Cardiac muscle cell (in vitro differentiated cells and primary cell): ENCODE measurements around the gene RGS16. TPM values are rescaled to one million over a fixed set of nuclear protein-coding genes. Genes with fewer than 3 reads are reported as not detected.

Source experiments
- DNase-seq, 2 donors: peaks; one replicate each; pipeline versions ENCODE4 v3.0.0 to v3.0.0-alpha.2; 2010 to 2017; ENCODE audit warnings: low read depth in 1 of 2, low spot score in 1 of 2
- H3K27ac ChIP-seq: fragments of 200-600 bp; sonication (generic); 2 replicates; pipeline ENCODE4 v1.5.1; 2016
- H3K27me3 ChIP-seq: fragments of 200-600 bp; sonication (generic); 2 replicates; pipeline ENCODE4 v1.6.0; 2016; ENCODE audit warnings: control low read depth
- H3K36me3 ChIP-seq: fragments of 200-600 bp; sonication (generic); 2 replicates; pipeline ENCODE4 v1.5.1; 2016; ENCODE audit warnings: control low read depth
- H3K4me1 ChIP-seq: fragments of 200-600 bp; sonication (generic); 2 replicates; pipeline ENCODE4 v1.8.1; 2017; ENCODE audit warnings: low read depth, mild to moderate bottlenecking, mixed run types
- H3K4me3 ChIP-seq: fragments of 200-600 bp; sonication (generic); 2 replicates; pipeline ENCODE4 v1.5.1; 2016; ENCODE audit warnings: mild to moderate bottlenecking
- H3K9me3 ChIP-seq: fragments of 200-600 bp; sonication (generic); 2 replicates; pipeline ENCODE4 v1.5.1; 2017; ENCODE audit warnings: low read depth, mild to moderate bottlenecking, control low read depth
- polyA plus RNA-seq: library from polyadenylated mRNA; unstranded; fragments of >200 nt; fragmentation: Nextera tagmentation; extraction: Ambion mirVana; gene quantifications from 2 replicates; pipeline ENCODE4 v1.2.1, GENCODE V29; 2016
- total RNA-seq: library from RNA; depleted of rRNA; stranded (reverse); fragments of >200 nt; gene quantifications from 2 replicates; pipeline ENCODE4 v1.2.3, GENCODE V29; 2016
- TF ChIP-seq, protein P1 (sequence below): IDR thresholded peaks from 2 replicates; pipeline ENCODE4 v1.5.1; 2012; ENCODE audit warnings: low read depth, mild to moderate bottlenecking, low read length

The RGS16 gene
- total and polyA plus RNA-seq, 2 experiments from 2014 or later: 0.93 to 1.3 TPM

DNA sequence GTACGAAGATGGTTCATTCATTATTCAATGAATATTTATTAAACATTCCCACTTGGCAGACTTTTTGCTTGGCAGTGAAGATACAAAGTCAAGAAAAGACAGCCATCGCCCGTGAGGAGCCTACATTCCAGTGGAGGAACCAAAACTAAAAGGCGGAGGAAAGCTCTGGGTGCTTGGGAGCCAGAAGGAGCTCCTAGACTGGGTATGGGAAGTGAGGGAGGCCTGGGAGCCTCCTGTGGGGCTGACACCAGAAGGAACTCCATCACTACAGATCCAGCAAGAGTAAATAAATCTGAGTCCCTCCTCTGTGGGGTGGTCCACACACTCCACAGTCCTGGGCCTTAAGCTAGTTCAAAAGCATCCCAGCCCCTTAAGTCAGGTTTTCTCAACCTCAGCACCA lies 30.0 kb downstream of the RGS16 start:
- Histone ChIP-seq H3K27me3 (no peaks in the 10 kb centered on the region), H3K9me3 (no peaks in the 10 kb centered on the region), H3K36me3 (no peaks in the 10 kb centered on the region), H3K4me1 (no peaks in the 10 kb centered on the region), H3K4me3 (no peak overlapping the region), H3K27ac (no peak overlapping the region)
- TF ChIP-seq, protein P1, sequence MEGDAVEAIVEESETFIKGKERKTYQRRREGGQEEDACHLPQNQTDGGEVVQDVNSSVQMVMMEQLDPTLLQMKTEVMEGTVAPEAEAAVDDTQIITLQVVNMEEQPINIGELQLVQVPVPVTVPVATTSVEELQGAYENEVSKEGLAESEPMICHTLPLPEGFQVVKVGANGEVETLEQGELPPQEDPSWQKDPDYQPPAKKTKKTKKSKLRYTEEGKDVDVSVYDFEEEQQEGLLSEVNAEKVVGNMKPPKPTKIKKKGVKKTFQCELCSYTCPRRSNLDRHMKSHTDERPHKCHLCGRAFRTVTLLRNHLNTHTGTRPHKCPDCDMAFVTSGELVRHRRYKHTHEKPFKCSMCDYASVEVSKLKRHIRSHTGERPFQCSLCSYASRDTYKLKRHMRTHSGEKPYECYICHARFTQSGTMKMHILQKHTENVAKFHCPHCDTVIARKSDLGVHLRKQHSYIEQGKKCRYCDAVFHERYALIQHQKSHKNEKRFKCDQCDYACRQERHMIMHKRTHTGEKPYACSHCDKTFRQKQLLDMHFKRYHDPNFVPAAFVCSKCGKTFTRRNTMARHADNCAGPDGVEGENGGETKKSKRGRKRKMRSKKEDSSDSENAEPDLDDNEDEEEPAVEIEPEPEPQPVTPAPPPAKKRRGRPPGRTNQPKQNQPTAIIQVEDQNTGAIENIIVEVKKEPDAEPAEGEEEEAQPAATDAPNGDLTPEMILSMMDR: no peak
- no peak for DNase-seq

DNA sequence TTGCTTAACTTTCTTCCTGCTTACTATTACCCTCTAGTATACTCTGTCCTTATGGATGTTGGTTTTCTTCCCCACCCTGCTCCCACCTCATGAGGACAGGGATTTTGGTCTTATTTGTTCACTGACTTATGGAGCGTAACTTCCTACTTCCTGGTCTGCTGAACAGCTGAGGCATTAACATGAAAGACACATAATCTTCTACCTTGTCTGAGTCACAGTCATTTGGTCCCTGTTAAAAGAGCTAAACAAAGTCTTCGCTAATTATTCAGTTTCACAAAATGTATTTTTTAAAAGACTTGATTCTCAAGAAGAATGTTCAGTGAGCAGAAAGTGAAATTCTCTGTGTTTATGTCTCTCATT lies 33.6 kb downstream of the RGS16 start:
- Histone ChIP-seq H3K4me3 (no peak overlapping the region), H3K36me3 (no peaks in the 10 kb centered on the region), H3K9me3 (no peaks in the 10 kb centered on the region), H3K4me1 (no peaks in the 10 kb centered on the region), H3K27me3 (no peaks in the 10 kb centered on the region), H3K27ac (no peak overlapping the region)
- DNase-seq: no peak
- TF ChIP-seq, protein P1: no peak

DNA sequence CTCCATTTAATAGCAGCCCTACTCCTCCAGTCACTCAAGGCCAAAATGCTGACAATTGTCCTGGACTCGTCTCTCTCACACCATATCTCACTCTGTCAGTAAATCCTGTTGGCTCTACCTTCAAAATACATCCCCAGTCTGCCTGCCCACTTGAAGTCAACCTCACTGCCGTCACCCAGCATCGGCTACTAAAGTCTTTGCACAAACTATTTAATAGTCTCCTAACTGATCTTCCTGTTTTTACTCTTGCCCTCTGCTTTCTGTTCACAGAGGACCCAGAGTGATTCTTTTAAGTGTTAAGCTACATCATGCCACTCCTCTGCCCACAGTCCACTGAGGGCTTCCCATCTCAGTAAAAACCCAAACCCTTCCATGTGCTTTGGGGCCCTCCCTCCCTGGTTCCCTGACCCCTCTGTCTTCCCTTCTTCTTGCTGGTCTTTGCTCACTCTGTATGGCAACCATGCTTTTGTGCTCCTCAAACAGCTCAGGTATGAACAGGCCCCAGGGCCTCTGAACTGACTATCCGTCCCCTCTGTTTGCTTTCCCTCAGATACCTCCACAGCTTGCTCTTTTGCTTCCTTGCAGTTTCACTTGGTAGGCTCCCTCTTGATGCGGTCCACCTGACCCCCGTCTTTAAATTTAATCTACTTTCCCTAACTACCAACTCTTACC lies 34.1 kb downstream of the RGS16 start:
- H3K9me3 ChIP-seq: no peaks in the 10 kb centered on the region
- no peak for DNase-seq
- no peaks in the 10 kb centered on the region for H3K27me3 ChIP-seq
- TF ChIP-seq, protein P1: no peak
- no peaks in the 10 kb centered on the region for H3K4me1 ChIP-seq
- no peak overlapping the region for H3K27ac ChIP-seq
- H3K36me3 ChIP-seq: no peaks in the 10 kb centered on the region
- H3K4me3 ChIP-seq: no peak overlapping the region

DNA sequence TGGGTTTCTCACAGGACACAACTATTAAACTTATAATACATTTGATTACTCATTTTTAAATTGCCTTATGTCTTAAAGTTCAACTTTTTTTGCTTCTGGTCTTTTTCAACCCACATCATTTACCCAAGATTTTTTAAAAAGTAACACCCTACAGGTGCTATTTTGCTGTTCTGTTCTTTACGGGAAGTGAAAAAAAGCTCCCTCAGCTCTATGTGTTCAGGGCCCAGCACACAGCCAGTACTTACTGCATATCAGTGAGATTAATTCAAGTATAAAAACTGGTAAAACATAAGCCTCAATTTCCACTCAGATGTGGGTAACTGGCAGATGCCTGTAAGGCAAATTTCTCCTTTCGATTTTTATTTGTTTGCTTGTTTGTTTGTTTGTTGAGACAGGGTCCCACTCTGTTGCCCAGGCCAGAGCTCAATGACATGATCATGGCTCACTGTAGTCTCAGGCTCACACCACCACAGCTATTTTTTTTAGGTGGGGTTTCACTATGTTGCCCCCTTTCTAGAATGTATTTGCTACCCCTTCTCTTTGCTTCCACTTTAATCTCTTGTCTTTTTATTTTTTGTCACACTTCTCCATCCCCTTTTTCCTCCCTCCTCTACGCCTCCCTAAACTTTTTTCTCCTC lies 35.4 kb downstream of the RGS16 start:
- TF ChIP-seq, protein P1: no peak

DNA sequence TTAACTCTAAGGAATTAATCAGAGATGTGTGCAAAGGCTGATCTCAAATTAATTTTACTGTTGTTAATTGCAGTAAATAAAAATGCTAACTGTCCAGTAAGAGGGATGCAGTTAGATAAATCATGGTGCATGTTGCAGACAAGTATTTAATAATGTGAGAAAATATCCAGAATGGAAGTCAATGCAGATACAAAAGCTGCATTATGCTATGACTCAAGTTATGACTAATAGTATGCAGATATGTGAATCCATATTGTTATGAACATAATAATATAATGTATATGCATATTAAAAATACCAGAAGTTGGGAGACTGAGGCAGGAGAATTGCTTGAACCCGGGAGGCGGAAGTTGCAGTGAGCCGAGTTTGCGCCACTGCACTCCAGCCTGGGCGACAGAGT lies 36.6 kb downstream of the RGS16 start:
- DNase-seq: no peak
- Histone ChIP-seq H3K27me3 (no peaks in the 10 kb centered on the region), H3K4me1 (no peaks in the 10 kb centered on the region), H3K36me3 (no peaks in the 10 kb centered on the region), H3K9me3 (no peaks in the 10 kb centered on the region), H3K27ac (no peak overlapping the region), H3K4me3 (no peak overlapping the region)
- TF ChIP-seq, protein P1: no peak

More for the DNA sequence above, 35.4 kb downstream of the RGS16 start:
- H3K9me3 ChIP-seq: no peaks in the 10 kb centered on the region
- no peaks in the 10 kb centered on the region for H3K27me3 ChIP-seq
- H3K36me3 ChIP-seq: no peaks in the 10 kb centered on the region
- DNase-seq: no peak
- no peaks in the 10 kb centered on the region for H3K4me1 ChIP-seq
- no peak overlapping the region for H3K27ac ChIP-seq
- H3K4me3 ChIP-seq: no peak overlapping the region
